GM19372 (cell line): ENCODE measurements around the gene FNDC10.

ENCODE experiments used
- ATAC-seq: cut with Tn5 transposase; IDR thresholded peaks from one replicate; pipeline ENCODE4 v1.9.1; 2021; ENCODE audit warnings: mild to moderate bottlenecking, low read depth, moderate library complexity; ENCODE audit not compliant: unreplicated experiment

Gene FNDC10

DNA sequence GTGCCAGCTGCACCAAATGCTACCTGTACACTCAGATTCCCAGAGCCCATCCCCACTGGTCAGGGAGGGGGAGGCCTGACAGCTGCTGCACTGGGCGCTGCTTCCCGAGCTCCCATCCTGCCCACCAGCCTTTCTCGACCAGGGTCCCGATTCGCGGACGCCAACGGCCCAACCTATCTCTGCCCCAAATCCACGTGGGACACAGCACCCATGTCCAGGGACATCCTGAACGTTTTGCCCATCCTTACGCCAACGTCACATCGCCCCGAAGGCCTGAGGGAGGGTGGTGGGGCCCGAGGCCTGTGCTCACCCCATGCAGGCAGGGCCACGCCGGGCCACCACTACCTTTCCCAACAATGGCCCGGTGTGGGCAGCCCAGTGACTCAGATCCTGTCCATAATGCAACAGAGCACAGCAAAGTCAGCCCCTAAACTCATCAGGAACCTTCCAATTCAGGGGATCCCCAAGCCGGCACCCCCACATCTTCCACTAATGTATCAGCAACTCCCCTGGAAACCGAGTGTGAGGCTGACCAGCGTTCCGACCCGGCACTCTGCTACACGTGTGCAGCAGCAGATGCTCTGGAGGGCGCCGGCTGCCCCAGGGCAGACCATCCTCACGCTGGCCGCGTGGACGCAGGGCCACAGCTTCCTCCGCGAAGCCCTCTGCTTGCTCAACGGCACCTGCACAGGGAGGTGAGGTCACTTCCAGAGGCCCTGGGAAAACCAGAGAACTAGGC, 48.2 kb downstream of the FNDC10 start:
- ATAC-seq = no peak

DNA sequence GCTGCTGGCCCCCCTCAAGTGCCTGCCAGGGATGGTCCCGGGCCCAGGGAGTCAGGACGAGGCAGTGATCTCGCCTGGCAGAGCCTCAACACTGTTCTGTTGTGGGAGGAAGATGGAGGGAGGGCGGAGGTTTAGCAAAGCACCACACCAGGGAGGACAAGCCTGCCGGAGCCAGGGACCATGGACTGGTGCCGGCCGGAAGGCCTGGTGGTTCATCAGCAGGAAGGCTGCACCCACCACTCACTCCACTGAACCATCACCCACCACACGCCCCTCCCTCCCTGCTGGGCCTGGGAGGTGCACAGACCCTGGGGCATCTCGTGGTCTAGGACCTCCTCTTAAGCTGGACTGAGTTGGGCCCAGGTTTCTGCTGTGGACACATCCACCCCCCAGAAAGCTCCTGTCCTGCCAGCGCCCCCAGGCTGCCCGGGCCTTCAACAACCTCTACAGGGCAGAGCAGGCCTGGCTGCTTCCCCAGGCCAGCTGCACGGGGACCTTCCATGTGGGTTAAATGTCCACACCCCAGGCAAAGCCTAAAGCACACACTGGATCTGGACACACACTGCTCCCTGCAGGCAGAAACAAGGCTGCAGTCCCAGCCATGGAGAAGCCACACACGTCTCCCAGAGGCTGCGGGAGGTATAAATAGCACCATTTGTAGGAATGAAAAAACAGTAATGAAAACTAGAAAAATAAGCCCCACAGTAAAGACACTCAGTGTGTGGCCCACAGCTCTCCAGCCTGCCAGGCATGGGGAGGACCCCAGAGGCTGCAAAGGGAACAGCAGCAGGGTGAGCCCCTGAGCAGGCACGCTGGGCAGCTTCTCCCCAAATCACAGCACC, 49.1 kb downstream of the FNDC10 start:
- no peak for ATAC-seq

DNA sequence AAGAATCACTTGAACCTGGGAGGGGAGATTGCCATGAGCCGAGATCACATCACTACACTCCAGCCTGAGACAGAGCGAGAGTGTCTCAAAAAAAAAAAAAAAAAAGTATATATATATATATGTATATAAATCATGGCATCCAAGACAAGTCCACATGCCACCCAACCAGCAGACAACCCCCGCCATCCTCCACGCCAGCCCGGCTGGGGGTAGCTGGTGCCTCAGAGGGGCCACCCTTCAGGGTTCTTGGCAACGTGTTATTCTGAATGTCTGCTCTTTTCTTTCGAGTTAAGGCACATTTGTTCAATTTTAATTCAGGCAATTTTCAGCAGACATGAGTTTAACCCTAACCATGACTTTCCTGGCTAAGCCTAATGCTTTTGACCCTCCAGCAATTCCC, 49.8 kb downstream of the FNDC10 start:
- no peak for ATAC-seq

DNA sequence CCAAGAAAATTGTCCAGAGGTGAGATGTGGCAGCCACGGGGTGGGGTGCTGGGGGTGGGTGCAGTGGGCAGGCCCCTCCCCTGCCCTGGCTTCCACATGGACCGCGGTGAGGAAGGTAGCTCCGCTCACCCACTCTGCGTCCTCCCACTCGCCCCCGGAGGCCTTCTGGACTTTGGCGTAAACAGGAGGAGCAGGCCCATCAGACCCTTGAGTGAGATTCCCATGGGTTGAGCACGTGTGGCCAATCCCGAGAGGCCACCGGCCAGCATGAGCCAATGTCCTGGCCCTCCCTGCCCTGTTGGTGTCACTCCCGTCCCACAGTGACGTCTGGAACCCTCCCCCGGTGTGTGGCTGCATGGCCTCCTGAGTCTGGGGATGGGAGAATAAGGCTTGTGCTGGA, 51.3 kb downstream of the FNDC10 start:
- ATAC-seq = no peak
